ENCODE data around the gene PDZRN4. TPM values are rescaled to one million over a fixed set of nuclear protein-coding genes. Genes with fewer than 3 reads are reported as not detected.
"Not testable (repeated sequence)": the region's sequence is repeated elsewhere in the genome, so short reads cannot be mapped to it uniquely, and the experiment has no call there.

Gene PDZRN4
- total and polyA plus RNA-seq, 5 experiments from 2014 or later = not detected

DNA sequence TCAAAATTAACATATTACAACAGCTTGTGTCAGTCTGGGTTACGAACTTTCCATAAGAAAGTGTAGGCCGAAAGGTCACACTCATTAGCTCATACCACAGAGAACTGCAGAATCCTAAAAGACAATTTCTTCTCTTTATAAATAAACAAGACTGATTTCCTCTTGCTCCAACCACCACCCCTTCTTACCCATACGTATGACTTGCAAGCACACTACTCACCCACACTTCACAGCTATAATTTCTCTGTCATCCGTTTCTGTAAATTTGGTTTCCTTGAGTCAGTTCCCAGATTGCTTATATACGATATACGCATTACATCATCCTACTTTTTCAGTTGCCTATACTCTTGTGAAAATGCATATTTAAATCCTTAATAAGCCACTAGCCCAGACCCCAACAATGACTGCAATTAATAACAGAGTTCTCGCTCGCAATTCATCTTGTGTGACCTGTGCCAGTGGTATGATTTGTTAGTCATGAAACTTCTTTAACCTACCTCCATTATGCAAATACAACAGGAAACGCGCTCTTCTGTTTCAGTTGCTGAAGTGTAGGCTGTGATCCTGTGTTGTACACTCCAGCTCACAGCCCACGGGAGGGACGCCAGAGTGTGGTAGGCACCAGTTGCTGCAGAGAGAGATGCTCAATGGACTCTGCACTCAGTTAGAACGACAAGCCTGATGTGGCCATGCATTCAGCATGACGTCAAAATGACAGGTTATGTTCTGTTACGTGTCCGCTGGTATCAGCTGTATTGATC lies 417.6 kb downstream of the PDZRN4 start:
- Mint-ChIP-seq H3K27ac (no peak overlapping the region), H3K4me3 (no peak overlapping the region), H3K9me3 (peaks cover 0 to 5% (median 0%) of the 10 kb centered on the region in 9 donors), H3K27me3 (peaks cover 0 to 1% (median 0%) of the 10 kb centered on the region in 5 donors), H3K4me1 (no peaks in the 10 kb centered on the region), H3K36me3 (no peaks in the 10 kb centered on the region)
- POLR2A ChIA-PET = no interaction called here
- DNase-seq (no peak), ATAC-seq (no peak)

DNA sequence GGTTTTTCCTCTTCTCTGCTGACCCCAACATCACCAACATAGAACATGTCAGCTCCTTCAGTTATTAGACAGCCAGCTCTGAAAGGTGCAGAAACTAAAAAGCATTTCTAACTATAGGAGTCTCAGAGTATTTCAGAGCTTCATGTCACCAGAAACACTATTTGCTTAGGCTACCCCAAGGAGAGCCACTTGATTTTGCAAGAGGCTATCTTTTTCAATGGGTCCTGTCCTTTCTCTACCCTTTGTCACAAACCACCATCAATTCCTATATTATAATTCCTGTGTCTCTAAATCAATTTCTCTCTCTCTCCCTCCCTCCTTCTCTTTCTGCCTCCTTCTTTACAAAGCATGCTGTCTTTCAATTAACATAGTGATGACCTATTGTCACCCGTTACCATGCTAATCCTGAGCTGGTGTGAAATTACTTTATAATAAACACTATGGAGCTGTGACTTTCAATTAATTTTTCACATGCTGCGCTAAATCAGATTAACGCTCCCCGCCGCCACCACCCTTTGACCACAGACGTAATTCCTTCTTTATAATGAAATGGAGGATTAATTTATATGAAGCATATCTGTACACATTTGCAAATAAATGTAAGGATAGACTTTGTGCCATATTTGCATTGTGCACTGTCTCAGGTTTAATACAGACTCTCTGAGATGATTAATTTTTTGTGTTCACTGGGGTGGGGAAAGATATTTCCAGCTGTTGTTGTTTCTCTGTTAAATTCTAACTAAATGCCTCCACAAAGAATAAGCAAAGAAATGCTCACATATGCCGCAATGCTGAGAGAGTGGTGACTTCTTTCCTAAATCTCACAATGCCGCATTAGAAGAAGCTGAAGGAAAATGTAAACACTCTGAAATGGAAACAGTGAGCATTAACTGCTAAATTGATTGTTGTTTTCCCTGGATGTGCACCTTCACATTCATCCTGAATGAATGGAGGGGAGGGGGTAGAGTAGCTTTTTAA lies 418.6 kb downstream of the PDZRN4 start:
- H3K4me1 Mint-ChIP-seq = no peaks in the 10 kb centered on the region
- H3K4me3 Mint-ChIP-seq = no peak overlapping the region
- H3K36me3 Mint-ChIP-seq = no peaks in the 10 kb centered on the region
- H3K27me3 Mint-ChIP-seq = peaks cover 0 to 3% (median 0%) of the 10 kb centered on the region in 5 donors
- DNase-seq (no peak), ATAC-seq (no peak)
- POLR2A ChIA-PET = no interaction called here
- no peaks in the 10 kb centered on the region for H3K9me3 Mint-ChIP-seq
- no peak overlapping the region for H3K27ac Mint-ChIP-seq

DNA sequence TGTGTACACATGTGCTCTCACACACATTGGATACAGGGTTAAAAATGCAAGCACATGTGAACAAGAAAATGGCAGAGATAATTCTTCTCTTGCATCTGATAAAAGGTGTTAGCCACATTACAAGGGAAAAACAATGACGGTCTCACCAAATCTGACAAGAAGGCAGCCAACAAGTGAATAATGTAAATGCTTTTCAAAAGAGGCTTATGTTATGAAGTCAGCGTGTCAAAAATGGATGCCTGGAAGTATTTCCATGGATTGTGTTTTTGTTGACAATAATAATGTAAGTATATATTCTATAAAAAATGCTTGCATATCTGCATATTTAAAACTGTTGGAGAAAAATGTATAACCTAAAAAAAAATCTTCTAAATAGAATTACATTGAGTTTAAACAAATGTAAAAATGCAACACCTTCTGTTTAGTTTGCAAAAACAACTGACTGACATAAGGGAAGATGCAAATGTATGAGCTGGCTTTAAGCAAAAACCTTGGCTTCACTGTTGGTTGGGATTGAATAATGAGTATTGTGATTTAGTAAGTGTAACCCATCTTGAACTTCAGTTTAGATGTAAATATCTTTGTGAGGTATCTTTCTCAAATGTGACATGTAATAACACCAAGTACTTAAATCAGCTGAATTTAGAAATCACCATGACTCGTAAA lies 424.9 kb downstream of the PDZRN4 start:
- no peak overlapping the region for H3K4me3 Mint-ChIP-seq
- DNase-seq (no peak), ATAC-seq (no peak)
- H3K27me3 Mint-ChIP-seq = peaks cover 0 to 3% (median 0%) of the 10 kb centered on the region in 5 donors
- POLR2A ChIA-PET = no interaction called here
- H3K27ac Mint-ChIP-seq = peak overlapping the region in 1 of 10 donors; percentile 63
- no peaks in the 10 kb centered on the region for H3K4me1 Mint-ChIP-seq
- peaks cover 0 to 4% (median 0%) of the 10 kb centered on the region in 9 donors for H3K9me3 Mint-ChIP-seq
- H3K36me3 Mint-ChIP-seq = no peaks in the 10 kb centered on the region

DNA sequence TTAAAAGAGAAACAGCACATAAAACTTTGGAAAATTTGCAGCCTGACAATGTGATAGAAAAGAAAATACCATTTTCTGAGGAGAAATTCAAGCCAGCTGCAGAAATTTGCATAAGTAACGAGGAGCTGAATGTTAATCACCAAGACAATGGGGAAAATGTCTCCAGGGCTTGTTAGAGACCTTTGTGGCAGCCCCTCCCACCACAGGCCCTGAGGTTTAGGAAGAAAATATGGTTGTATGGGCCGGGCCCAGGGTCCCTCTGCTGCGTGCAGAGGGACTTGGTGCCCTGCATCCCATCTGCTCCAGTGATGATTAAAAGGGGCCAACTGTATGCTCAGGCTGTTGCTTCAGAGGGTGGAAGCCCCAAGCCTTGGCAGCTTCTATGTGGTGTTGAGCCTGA lies 427.1 kb downstream of the PDZRN4 start:
- H3K4me3 Mint-ChIP-seq, H3K9me3 Mint-ChIP-seq, DNase-seq, H3K36me3 Mint-ChIP-seq, H3K27ac Mint-ChIP-seq, H3K4me1 Mint-ChIP-seq, POLR2A ChIA-PET, ATAC-seq: not testable (repeated sequence)
- peaks cover 0 to 12% (median 8%) of the 10 kb centered on the region in 5 donors for H3K27me3 Mint-ChIP-seq

DNA sequence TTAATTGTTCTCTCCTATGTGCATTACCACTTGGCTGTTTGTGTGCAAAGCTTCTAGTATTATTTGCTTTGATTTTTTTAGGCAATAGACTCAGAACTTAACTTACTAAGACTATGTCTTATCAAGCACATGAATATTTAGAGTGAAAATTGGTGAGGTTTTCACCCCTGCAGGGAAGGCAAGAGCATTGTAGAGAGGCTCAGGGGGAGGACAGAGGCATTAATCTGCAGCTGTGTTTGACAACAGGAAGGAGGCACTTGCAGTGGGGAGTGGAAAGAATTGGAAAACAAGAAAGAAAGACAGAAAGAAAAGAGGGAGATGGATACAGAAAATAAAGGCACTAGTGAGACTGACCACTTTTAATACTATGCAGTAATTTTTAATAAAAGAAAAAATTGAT lies 431.6 kb downstream of the PDZRN4 start:
- Mint-ChIP-seq H3K4me1 (no peaks in the 10 kb centered on the region), H3K27me3 (peaks cover 1 to 14% (median 8%) of the 10 kb centered on the region in 5 donors), H3K27ac (no peak overlapping the region), H3K36me3 (no peaks in the 10 kb centered on the region), H3K9me3 (peaks cover 0 to 13% (median 0%) of the 10 kb centered on the region in 9 donors), H3K4me3 (no peak overlapping the region)
- no peak for ATAC-seq
- POLR2A ChIA-PET = no interaction called here
- no peak for DNase-seq

DNA sequence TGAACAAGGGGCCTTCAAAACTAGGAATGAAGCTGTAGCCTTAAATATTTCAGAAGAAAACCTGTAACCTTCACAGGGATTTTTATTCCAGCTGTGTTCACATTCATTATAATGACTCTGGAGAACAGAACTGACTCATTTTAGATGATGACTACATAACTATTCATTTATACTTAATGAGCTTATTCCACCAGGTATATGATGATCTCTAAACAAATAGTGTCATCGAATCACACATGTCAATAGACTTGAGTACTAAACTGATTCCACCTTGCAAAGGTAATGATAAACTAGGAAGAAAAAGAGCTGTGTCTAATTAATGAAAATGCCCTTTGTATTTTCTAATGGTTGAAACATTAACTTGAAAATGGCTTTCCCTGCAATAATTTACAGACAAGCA lies 433.2 kb downstream of the PDZRN4 start:
- Mint-ChIP-seq H3K27me3 (peaks cover 1 to 14% (median 8%) of the 10 kb centered on the region in 5 donors), H3K27ac (no peak overlapping the region), H3K4me1 (no peaks in the 10 kb centered on the region), H3K4me3 (no peak overlapping the region), H3K36me3 (no peaks in the 10 kb centered on the region), H3K9me3 (peaks cover 0 to 17% (median 0%) of the 10 kb centered on the region in 9 donors)
- POLR2A ChIA-PET = no interaction called here
- DNase-seq (no peak), ATAC-seq (no peak)
